ENCODE data around the gene PSMC3IP.

- TF ChIP-seq EZH2 (IDR thresholded peaks at IDR 0.05) (no peak), POLR2AphosphoS5 (IDR thresholded peaks at IDR 0.05; ENCODE audit: borderline replicate concordance, low read depth, low read length) (no peak)
These were observed 14.0 kb downstream of the PSMC3IP start for GRCh38 chr17:42563543-42563942.

Data from SK-N-MC (cell line).